AG04450 (cell line): ENCODE results near the gene ANGPTL4. TPM values are rescaled to one million over a fixed set of nuclear protein-coding genes. Genes with fewer than 3 reads are reported as not detected.

Source experiments
- CTCF ChIA-PET: fragments of 300-600, 350-600 bp; formaldehyde crosslinking; extraction: SDS; loops from one replicate; lab custom pipeline; 2022; ENCODE audit warnings: antibody characterized with exemption, inconsistent platforms; lab: Charles Lee
- POLR2A ChIA-PET: fragments of 350-600 bp; formaldehyde crosslinking; extraction: SDS; loops from one replicate; lab custom pipeline; 2021; ENCODE audit warnings: antibody characterized with exemption, inconsistent platforms; lab: Yijun Ruan, JAX
- DNase-seq: peaks from one replicate; pipeline ENCODE4 v3.0.0-alpha.2; 2011; ENCODE audit warnings: low read depth, low spot score
- H3K27ac ChIP-seq: one replicate; pipeline ENCODE4 v1.5.1; 2012; ENCODE audit warnings: low read depth, low read length, control low read depth
- H3K27me3 ChIP-seq: one replicate; pipeline ENCODE4 v1.6.0; 2012; ENCODE audit warnings: low read length; ENCODE audit not compliant: control insufficient read depth, insufficient read depth
- H3K4me3 ChIP-seq: 2 replicates; pipeline ENCODE4 v1.5.1; 2011; ENCODE audit warnings: mild to moderate bottlenecking, low read depth, low read length, control low read depth
- H3K9me3 ChIP-seq: 2 replicates; pipeline ENCODE4 v1.5.1; 2012; ENCODE audit warnings: low read length; ENCODE audit not compliant: control insufficient read depth, insufficient read depth
- CTCF ChIP-seq: IDR thresholded peaks from 2 replicates; pipeline ENCODE4 v1.5.1; 2011; ENCODE audit warnings: low read depth, low read length, control low read depth, inconsistent platforms
- polyA plus RNA-seq: library from polyadenylated mRNA; depleted of rRNA; stranded (reverse); fragments of >200 nt; gene quantifications from 2 replicates; pipeline ENCODE4 v1.2.3, GENCODE V29; 2011

ANGPTL4 gene
- polyA plus RNA-seq, 1 experiment = 1.3 TPM

GRCh38 chr19:8361921-8362793, 1.8 kb upstream of the ANGPTL4 start:
- ChIA-PET CTCF (interaction anchor here (0.8 to 2.1 kb wide), 4 partner anchors 9 to 219 kb away, joined by 3 to 12 read pairs (median 5); no protein-coding TSS in a partner anchor), POLR2A (interaction anchor here (0.7 to 3.8 kb wide), 6 partner anchors 8 to 62 kb away, joined by 4 to 21 read pairs (median 4); partner anchors contain the start of genes MARCHF2, NDUFA7, RAB11B and RPS28)
- H3K27me3 ChIP-seq = peaks cover 3% of the 10 kb centered on the region
- no peak overlapping the region for H3K4me3 ChIP-seq
- peaks cover 5% of the 10 kb centered on the region; the same call in 1 of the 2 replicates for H3K9me3 ChIP-seq
- TF ChIP-seq CTCF = no peak
- H3K27ac ChIP-seq = peak overlapping the region; percentile 84
- peak; percentile 94 for DNase-seq

GRCh38 chr19:8366121-8366581, 2.2 kb downstream of the ANGPTL4 start:
- CTCF ChIA-PET = interaction anchor here (1.2 to 2.3 kb wide), 2 partner anchors 12 to 13 kb away, joined by 4 to 17 read pairs; no protein-coding TSS in a partner anchor
- peaks cover 5% of the 10 kb centered on the region; the same call in 1 of the 2 replicates for H3K9me3 ChIP-seq
- peaks cover 3% of the 10 kb centered on the region for H3K27me3 ChIP-seq
- no peak overlapping the region for H3K4me3 ChIP-seq
- POLR2A ChIA-PET = interaction anchor here (1.9 kb wide), 1 partner anchor 24 kb away, joined by 18 read pairs; the partner anchor contains the start of gene RAB11B
- TF ChIP-seq CTCF = no peak
- H3K27ac ChIP-seq = no peak overlapping the region
- no peak for DNase-seq

GRCh38 chr19:8366961-8367326, 3.0 kb downstream of the ANGPTL4 start:
- H3K4me3 ChIP-seq = peak overlapping the region; percentile 17; the same call in 1 of the 2 replicates
- no peak for TF ChIP-seq CTCF
- POLR2A ChIA-PET = interaction anchor here (0.6 to 1.9 kb wide), 7 partner anchors 12 to 130 kb away, joined by 3 to 18 read pairs (median 7); partner anchors contain the start of gene RAB11B
- no peak for DNase-seq
- peaks cover 3% of the 10 kb centered on the region for H3K27me3 ChIP-seq
- CTCF ChIA-PET = interaction anchor here (1.5 to 2.3 kb wide), 2 partner anchors 13 to 19 kb away, joined by 6 to 17 read pairs; no protein-coding TSS in a partner anchor
- H3K9me3 ChIP-seq = peaks cover 5% of the 10 kb centered on the region; the same call in 1 of the 2 replicates
- H3K27ac ChIP-seq = peak overlapping the region; percentile 52

GRCh38 chr19:8367327-8368001, 3.5 kb downstream of the ANGPTL4 start:
- Histone ChIP-seq H3K4me3 (peak overlapping the region; percentile 37), H3K27ac (peak overlapping the region; percentile 52), H3K9me3 (peaks cover 5% of the 10 kb centered on the region; the same call in 1 of the 2 replicates), H3K27me3 (peaks cover 3% of the 10 kb centered on the region)
- DNase-seq = peak; percentile 96
- ChIA-PET POLR2A (interaction anchor here (0.6 to 1.9 kb wide), 7 partner anchors 12 to 130 kb away, joined by 3 to 18 read pairs (median 7); partner anchors contain the start of gene RAB11B), CTCF (interaction anchor here (1.5 to 2.3 kb wide), 2 partner anchors 14 to 19 kb away, joined by 6 to 17 read pairs; no protein-coding TSS in a partner anchor)
- TF ChIP-seq CTCF = no peak
